H1 (cell line): ENCODE results near the gene TEX38. TPM values are rescaled to one million over a fixed set of nuclear protein-coding genes. Genes with fewer than 3 reads are reported as not detected.

ENCODE experiments used
- CTCF ChIA-PET: fragments of 300-600 bp; sonication (Branson Sonifier 250); formaldehyde crosslinking; loops from one replicate; lab custom pipeline; 2021; ENCODE audit not compliant: partially characterized antibody; lab: Charles Lee
- POLR2A ChIA-PET: fragments of 300-600 bp; sonication (Branson Sonifier 250); formaldehyde crosslinking; loops from one replicate; lab custom pipeline; 2021; ENCODE audit warnings: inconsistent platforms; ENCODE audit not compliant: partially characterized antibody; lab: Charles Lee
- DNase-seq, 2 experiments: peaks; one replicate each; pipeline versions ENCODE4 v3.0.0 to v3.0.0-alpha.2; 2010 to 2022; ENCODE audit warnings: low spot score in 2 of 2, low read depth in 1 of 2, mixed read lengths in 1 of 2
- FAIRE-seq: peaks from 2 replicates; lab custom pipeline; 2011; peaks lifted over from hg19 to GRCh38; lab: Jason Lieb, UNC
- H2AFZ ChIP-seq: 2 replicates; pipeline ENCODE4 v1.8.1; 2012; ENCODE audit warnings: low read length, inconsistent platforms
- H2AK5ac ChIP-seq: 2 replicates; pipeline ENCODE4 v1.6.1; 2013; ENCODE audit warnings: low read depth, low read length
- H2BK120ac ChIP-seq: replicated peaks from 2 replicates; pipeline ENCODE3; 2013; ENCODE audit warnings: low read depth, low read length, inconsistent platforms
- H2BK12ac ChIP-seq: 2 replicates; pipeline ENCODE4 v1.6.1; 2013; ENCODE audit warnings: low read depth, low read length
- H2BK15ac ChIP-seq: 2 replicates; pipeline ENCODE4 v1.6.1; 2013; ENCODE audit warnings: low read length
- H2BK20ac ChIP-seq: 2 replicates; pipeline ENCODE4 v1.6.1; 2013; ENCODE audit warnings: low read length
- H2BK5ac ChIP-seq: 2 replicates; pipeline ENCODE4 v1.6.1; 2013; ENCODE audit warnings: low read depth, low read length
- H3K14ac ChIP-seq: 2 replicates; pipeline ENCODE4 v1.6.1; 2013; ENCODE audit warnings: inconsistent platforms; ENCODE audit not compliant: insufficient read length
- H3K18ac ChIP-seq: 2 replicates; pipeline ENCODE4 v1.6.1; 2013; ENCODE audit warnings: low read length; ENCODE audit errors: extremely low read depth
- H3K23ac ChIP-seq: 2 replicates; pipeline ENCODE4 v1.6.1; 2013; ENCODE audit warnings: inconsistent platforms; ENCODE audit not compliant: insufficient read length
- H3K23me2 ChIP-seq: 2 replicates; pipeline ENCODE4 v1.6.1; 2013; ENCODE audit warnings: low read depth, low read length
- H3K27ac ChIP-seq: 2 replicates; pipeline ENCODE4 v1.6.1; 2011; ENCODE audit warnings: low read depth, low read length, inconsistent platforms
- H3K27me3 ChIP-seq, 4 experiments: replicated peaks in 1 of 4; 1 replicate in 1 of 4; 2 replicates in 3 of 4; pipeline versions ENCODE4 v1.6.1 to v1.8.1; 2011 to 2013; ENCODE audit warnings: low read length in 3 of 4, mild to moderate bottlenecking in 3 of 4, inconsistent platforms in 2 of 4, mixed read lengths in 2 of 4, moderate library complexity in 1 of 4; ENCODE audit not compliant: control insufficient read depth in 3 of 4, insufficient read depth in 3 of 4; ENCODE audit errors: extremely low read depth in 1 of 4
- H3K36me3 ChIP-seq, 4 experiments: 2 replicates each; pipeline versions ENCODE4 v1.6.1 to v1.8.1; 2011 to 2013; ENCODE audit warnings: mild to moderate bottlenecking in 4 of 4, low read length in 3 of 4, moderate library complexity in 2 of 4, control low read depth in 1 of 4, inconsistent platforms in 1 of 4; ENCODE audit not compliant: insufficient read depth in 4 of 4, control insufficient read depth in 2 of 4
- H3K4ac ChIP-seq: replicated peaks from 2 replicates; pipeline ENCODE3; 2013; ENCODE audit warnings: low read length, low read depth, mixed read lengths, inconsistent platforms; ENCODE audit not compliant: insufficient read length
- H3K4me1 ChIP-seq, 4 experiments: replicated peaks in 1 of 4; 1 replicate in 1 of 4; 2 replicates in 3 of 4; pipeline versions ENCODE4 v1.6.1 to v1.8.1; 2011 to 2013; ENCODE audit warnings: low read length in 3 of 4, inconsistent platforms in 2 of 4, mixed read lengths in 1 of 4; ENCODE audit not compliant: insufficient read depth in 4 of 4, control insufficient read depth in 3 of 4
- H3K4me2 ChIP-seq, 2 experiments: 2 replicates each; pipeline versions ENCODE4 v1.6.1 to v1.8.1; 2011 to 2013; ENCODE audit warnings: low read depth in 2 of 2, low read length in 2 of 2, control low read depth in 1 of 2, inconsistent platforms in 1 of 2, mild to moderate bottlenecking in 1 of 2; ENCODE audit not compliant: insufficient read depth in 1 of 2
- H3K4me3 ChIP-seq, 4 experiments: fragments of 200-600, 300-600 bp in 1 of 4; sonication (generic), shearing (Covaris generic), sonication (Bioruptor Twin) in 1 of 4; 2 replicates each; pipeline versions ENCODE4 v1.5.1 to v1.8.1; 2011 to 2016; ENCODE audit warnings: low read length in 4 of 4, low read depth in 3 of 4, control low read depth in 2 of 4, inconsistent platforms in 2 of 4, mild to moderate bottlenecking in 2 of 4, mixed read lengths in 1 of 4, moderate library complexity in 1 of 4; ENCODE audit not compliant: insufficient read depth in 2 of 4; ENCODE audit errors: extremely low read depth in 1 of 4
- H3K56ac ChIP-seq: replicated peaks from 2 replicates; pipeline ENCODE3; 2013; ENCODE audit warnings: low read depth, mild to moderate bottlenecking, mixed read lengths, low read length, inconsistent platforms; ENCODE audit not compliant: insufficient read length
- H3K79me1 ChIP-seq: 2 replicates; pipeline ENCODE4 v1.6.1; 2013; ENCODE audit warnings: low read depth, low read length, control low read depth
- H3K79me2 ChIP-seq, 2 experiments: 2 replicates each; pipeline versions ENCODE4 v1.6.1 to v1.8.1; 2012 to 2013; ENCODE audit warnings: low read length in 2 of 2, mild to moderate bottlenecking in 2 of 2, inconsistent platforms in 1 of 2; ENCODE audit not compliant: insufficient read depth in 2 of 2, control insufficient read depth in 1 of 2
- H3K9ac ChIP-seq, 4 experiments: replicated peaks in 1 of 4; 1 replicate in 1 of 4; 2 replicates in 3 of 4; pipeline versions ENCODE4 v1.6.1 to v1.8.1; 2011 to 2013; ENCODE audit warnings: low read depth in 3 of 4, low read length in 3 of 4, control low read depth in 2 of 4, mild to moderate bottlenecking in 2 of 4, moderate library complexity in 2 of 4, inconsistent platforms in 1 of 4; ENCODE audit errors: extremely low read depth in 1 of 4
- H3K9me3 ChIP-seq, 2 experiments: 2 replicates each; pipeline versions ENCODE4 v1.6.1 to v1.8.1; 2012 to 2013; ENCODE audit warnings: mild to moderate bottlenecking in 2 of 2, moderate library complexity in 2 of 2, control low read depth in 1 of 2, inconsistent platforms in 1 of 2, low read depth in 1 of 2, low read length in 1 of 2, mixed read lengths in 1 of 2; ENCODE audit not compliant: insufficient read depth in 2 of 2
- H4K20me1 ChIP-seq, 2 experiments: replicated peaks in 1 of 2; 2 replicates each; pipeline versions ENCODE3 to v1.8.1; 2011 to 2013; ENCODE audit warnings: inconsistent platforms in 2 of 2, low read length in 2 of 2, mild to moderate bottlenecking in 1 of 2; ENCODE audit not compliant: insufficient read depth in 2 of 2, control insufficient read depth in 1 of 2
- H4K5ac ChIP-seq: 2 replicates; pipeline ENCODE4 v1.6.1; 2013; ENCODE audit warnings: low read length, low read depth, mixed read lengths, inconsistent platforms; ENCODE audit not compliant: insufficient read length
- H4K8ac ChIP-seq: 2 replicates; pipeline ENCODE4 v1.8.0; 2013; ENCODE audit warnings: mild to moderate bottlenecking, moderate library complexity, low read length, inconsistent platforms; ENCODE audit not compliant: insufficient read depth; ENCODE audit errors: extremely low read depth
- H4K91ac ChIP-seq: replicated peaks from 2 replicates; pipeline ENCODE3; 2013; ENCODE audit warnings: low read length, mixed read lengths, inconsistent platforms; ENCODE audit not compliant: insufficient read length
- BRCA1 ChIP-seq: IDR thresholded peaks from 2 replicates; pipeline ENCODE4 v1.6.1; 2012; ENCODE audit warnings: low read depth, low read length, improper control_type of control experiment
- E2F6 ChIP-seq: IDR thresholded peaks from 2 replicates; pipeline ENCODE4 v1.6.1; 2012; ENCODE audit warnings: inconsistent platforms
- EGR1 ChIP-seq: IDR thresholded peaks from 2 replicates; pipeline ENCODE4 v1.6.1; 2011; ENCODE audit warnings: low read depth, low read length, borderline replicate concordance
- EP300 ChIP-seq, 2 experiments: IDR thresholded peaks; 1 replicate in 1 of 2; 2 replicates in 1 of 2; pipeline ENCODE4 v1.6.1; 2011 to 2012; ENCODE audit warnings: low read depth in 2 of 2, low read length in 2 of 2, mild to moderate bottlenecking in 2 of 2, borderline replicate concordance in 1 of 2, inconsistent platforms in 1 of 2, moderate library complexity in 1 of 2
- SAP30 ChIP-seq: fragments of 300-600 bp; sonication (generic); IDR thresholded peaks from 2 replicates; pipeline ENCODE4 v1.7.1; 2012; ENCODE audit warnings: low read length, moderate library complexity, mild to moderate bottlenecking, inconsistent platforms; ENCODE audit not compliant: insufficient read depth, insufficient replicate concordance
- SIN3A ChIP-seq, 2 experiments: IDR thresholded peaks in 1 of 2; conservative IDR thresholded peaks in 1 of 2; 2 replicates each; pipeline ENCODE4 v1.6.1; 2011 to 2012; ENCODE audit warnings: low read length in 2 of 2, improper control_type of control experiment in 1 of 2, low read depth in 1 of 2, mild to moderate bottlenecking in 1 of 2
- SIX5 ChIP-seq: IDR thresholded peaks from 2 replicates; pipeline ENCODE4 v1.6.1; 2011; ENCODE audit warnings: mild to moderate bottlenecking, low read depth, low read length
- SRF ChIP-seq: IDR thresholded peaks from 2 replicates; pipeline ENCODE4 v1.6.1; 2011; ENCODE audit warnings: mild to moderate bottlenecking, low read depth, low read length, moderate library complexity
- SUZ12 ChIP-seq: fragments of 200-600 bp; sonication (generic); IDR thresholded peaks from 2 replicates; pipeline ENCODE4 v1.6.1; 2012; ENCODE audit warnings: mild to moderate bottlenecking, inconsistent platforms, low read length, moderate library complexity, mixed read lengths
- TBP ChIP-seq: IDR thresholded peaks from 2 replicates; pipeline ENCODE4 v1.6.1; 2011; ENCODE audit warnings: low read depth, low read length, improper control_type of control experiment
- TEAD4 ChIP-seq: IDR thresholded peaks from 2 replicates; pipeline ENCODE4 v1.6.1; 2012; ENCODE audit warnings: low read depth, low read length, inconsistent platforms, mixed read lengths
- polyA plus RNA-seq, 7 experiments: library from polyadenylated mRNA; depleted of rRNA in 3 of 7; stranded (reverse) in 5 of 7; unstranded in 2 of 7; fragments of >200 nt in 5 of 7; fragments of 200-250 nt in 2 of 7; gene quantifications; 1 replicate in 5 of 7; 2 replicates in 1 of 7; 4 replicates in 1 of 7; pipeline versions ENCODE4 v1.2.1 to v1.2.3, GENCODE V29; 2011 to 2013; ENCODE audit warnings: missing spikeins in 2 of 7, mixed read lengths in 2 of 7
- total RNA-seq: library from RNA; stranded (reverse); fragmentation: NEBNext Ultra II Directional; extraction: Animal tissue kit (Norgen Biotek cat#: 25700); gene quantifications from 2 replicates; pipeline ENCODE4 v1.2.1, GENCODE V29; 2021
- TF ChIP-seq, protein P1 (sequence below): IDR thresholded peaks from 2 replicates; pipeline ENCODE4 v1.6.1; 2012; ENCODE audit warnings: low read length, inconsistent platforms

TEX38 gene
- total and polyA plus RNA-seq, 2 of the 8 experiments (the other 6 are each of a cell fraction or from before 2014, with no cell fraction given), result 0.33 TPM; not detected in 1

DNA sequence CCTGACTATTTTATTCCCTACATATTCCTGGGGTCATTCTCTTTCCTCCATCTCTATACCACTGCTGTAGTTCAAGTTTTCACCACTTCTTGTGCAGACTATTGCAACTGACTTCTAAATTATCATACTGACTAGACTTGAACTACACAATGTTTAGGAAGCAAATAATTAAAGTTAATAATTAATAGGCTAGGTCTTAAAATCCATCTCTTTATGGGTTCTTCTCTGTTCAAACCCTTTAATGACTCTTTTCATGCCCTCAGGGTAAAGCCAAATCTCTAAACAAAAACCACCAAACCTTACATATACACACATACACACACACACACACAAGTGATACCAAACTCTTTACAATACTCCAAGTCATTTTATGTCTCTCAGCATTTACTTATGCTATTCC is 32.7 kb upstream of the TEX38 start:
- Histone ChIP-seq H3K36me3 (peaks cover 0 to 13% (median 5%) of the 10 kb centered on the region in 4 experiments; a peak in 6 of 8 replicates), H3K9ac (no peak overlapping the region), H3K4me1 (no peaks in the 10 kb centered on the region), H4K8ac (no peak overlapping the region), H3K4me3 (no peak overlapping the region), H3K4me2 (no peak overlapping the region), H3K27me3 (no peaks in the 10 kb centered on the region), H3K56ac (no peak overlapping the region), H3K9me3 (no peaks in the 10 kb centered on the region), H3K27ac (no peak overlapping the region), H2AK5ac (no peak overlapping the region), H2BK15ac (no peak overlapping the region), H3K23ac (no peak overlapping the region), H4K20me1 (no peaks in the 10 kb centered on the region), H3K14ac (no peak overlapping the region), H2BK120ac (no peak overlapping the region), H4K91ac (no peak overlapping the region), H2AFZ (no peak overlapping the region), H3K18ac (no peak overlapping the region), H4K5ac (no peak overlapping the region), H3K79me1 (no peaks in the 10 kb centered on the region), H3K23me2 (no peaks in the 10 kb centered on the region), H3K79me2 (no peaks in the 10 kb centered on the region), H2BK20ac (no peak overlapping the region), H3K4ac (no peak overlapping the region), H2BK12ac (no peak overlapping the region), H2BK5ac (no peak overlapping the region)
- CTCF ChIA-PET, result interaction anchor here (10.9 kb wide), 1 partner anchor 19 kb away, joined by 78 read pairs; the partner anchor contains the start of gene MOB3C
- POLR2A ChIA-PET, result no interaction called here
- DNase-seq, result no peak
- FAIRE-seq, result no peak
- TF ChIP-seq BRCA1 (no peak), SIX5 (no peak), E2F6 (no peak), EP300 (IDR thresholded peaks at IDR 0.05; ENCODE audit: borderline replicate concordance in 1 of 2, low read depth in 2 of 2, low read length in 2 of 2) (no peak), SIN3A (conservative IDR thresholded peaks at IDR 0.05 in 1 of 2, IDR thresholded peaks at IDR 0.05 in 1 of 2; ENCODE audit: low read depth in 1 of 2, low read length in 2 of 2) (no peak), EGR1 (no peak), SAP30 (no peak), SUZ12 (no peak), TBP (no peak), TEAD4 (no peak), SRF (no peak)
- TF ChIP-seq, protein P1, sequence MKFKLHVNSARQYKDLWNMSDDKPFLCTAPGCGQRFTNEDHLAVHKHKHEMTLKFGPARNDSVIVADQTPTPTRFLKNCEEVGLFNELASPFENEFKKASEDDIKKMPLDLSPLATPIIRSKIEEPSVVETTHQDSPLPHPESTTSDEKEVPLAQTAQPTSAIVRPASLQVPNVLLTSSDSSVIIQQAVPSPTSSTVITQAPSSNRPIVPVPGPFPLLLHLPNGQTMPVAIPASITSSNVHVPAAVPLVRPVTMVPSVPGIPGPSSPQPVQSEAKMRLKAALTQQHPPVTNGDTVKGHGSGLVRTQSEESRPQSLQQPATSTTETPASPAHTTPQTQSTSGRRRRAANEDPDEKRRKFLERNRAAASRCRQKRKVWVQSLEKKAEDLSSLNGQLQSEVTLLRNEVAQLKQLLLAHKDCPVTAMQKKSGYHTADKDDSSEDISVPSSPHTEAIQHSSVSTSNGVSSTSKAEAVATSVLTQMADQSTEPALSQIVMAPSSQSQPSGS, result no peak
